Colonic mucosa (tissue), 4 donors: ENCODE measurements around the gene DPM2. TPM values are rescaled to one million over a fixed set of nuclear protein-coding genes. Genes with fewer than 3 reads are reported as not detected.
A peak's percentile ranks its signal among the peaks of the same experiment; 100 is the strongest.

ENCODE experiments used
- DNase-seq: peaks from one replicate; pipeline ENCODE4 v3.0.0-alpha.2; 2020
- H3K27ac ChIP-seq: fragments of 200-600 bp; one replicate; pipeline ENCODE4 v1.8.0; 2021
- H3K27me3 ChIP-seq: fragments of 200-600 bp; one replicate; pipeline ENCODE4 v1.8.0; 2021
- H3K36me3 ChIP-seq: fragments of 200-600 bp; one replicate; pipeline ENCODE4 v1.8.0; 2021
- H3K4me1 ChIP-seq: fragments of 200-600 bp; one replicate; pipeline ENCODE4 v1.8.0; 2021; ENCODE audit warnings: mild to moderate bottlenecking
- H3K4me3 ChIP-seq: fragments of 200-600 bp; one replicate; pipeline ENCODE4 v1.8.0; 2021
- H3K9ac ChIP-seq, 2 donors: one replicate each; pipeline ENCODE4 v1.7.0; 2013; ENCODE audit warnings: control low read depth in 2 of 2, low read depth in 2 of 2, low read length in 2 of 2
- H3K9me3 ChIP-seq: fragments of 200-600 bp; one replicate; pipeline ENCODE4 v1.8.0; 2021
- CTCF ChIP-seq: fragments of 200-600 bp; IDR thresholded peaks from one replicate; pipeline ENCODE4 v1.8.0; 2022; ENCODE audit warnings: antibody characterized with exemption, mild to moderate bottlenecking
- intact Hi-C: fragments of 100-400 bp; cut with DNase I; formaldehyde crosslinking; loops from one replicate; pipeline ENCODE4 v1.14.1; 2022
- total RNA-seq, 2 donors: library from RNA; stranded (reverse); fragmentation: NEBNext Ultra II Directional in 1 of 2; extraction: Animal tissue kit (Norgen Biotek cat#: 25700) in 1 of 2; gene quantifications; one replicate each; pipeline ENCODE4 v1.2.1, GENCODE V29; 2021
- donor health status: healthy.
- donor health status: DM: no; HTN: no; CAD: no.
- donor health status: DM: no; HTN: no; CAD: no.

DPM2 gene
- total RNA-seq, 2 donors from 2014 or later, result 25.7 to 38.9 TPM

- H3K27me3 ChIP-seq, result no peaks in the 10 kb centered on the region
- H3K4me1 ChIP-seq, result peaks cover 42% of the 10 kb centered on the region
- intact Hi-C loops, result no loop called here
- no peaks in the 10 kb centered on the region for H3K9me3 ChIP-seq
- no peaks in the 10 kb centered on the region for H3K36me3 ChIP-seq
- H3K9ac ChIP-seq, result peak overlapping the region; percentile 93 to 97
- peak overlapping the region; percentile 83 for H3K4me3 ChIP-seq
- TF ChIP-seq CTCF, result no peak
- H3K27ac ChIP-seq, result peak overlapping the region; percentile 96
- peak; percentile 74 for DNase-seq
Observed at GRCh38 chr9:127977884-127978647, 40.4 kb upstream of the DPM2 start.

DNA sequence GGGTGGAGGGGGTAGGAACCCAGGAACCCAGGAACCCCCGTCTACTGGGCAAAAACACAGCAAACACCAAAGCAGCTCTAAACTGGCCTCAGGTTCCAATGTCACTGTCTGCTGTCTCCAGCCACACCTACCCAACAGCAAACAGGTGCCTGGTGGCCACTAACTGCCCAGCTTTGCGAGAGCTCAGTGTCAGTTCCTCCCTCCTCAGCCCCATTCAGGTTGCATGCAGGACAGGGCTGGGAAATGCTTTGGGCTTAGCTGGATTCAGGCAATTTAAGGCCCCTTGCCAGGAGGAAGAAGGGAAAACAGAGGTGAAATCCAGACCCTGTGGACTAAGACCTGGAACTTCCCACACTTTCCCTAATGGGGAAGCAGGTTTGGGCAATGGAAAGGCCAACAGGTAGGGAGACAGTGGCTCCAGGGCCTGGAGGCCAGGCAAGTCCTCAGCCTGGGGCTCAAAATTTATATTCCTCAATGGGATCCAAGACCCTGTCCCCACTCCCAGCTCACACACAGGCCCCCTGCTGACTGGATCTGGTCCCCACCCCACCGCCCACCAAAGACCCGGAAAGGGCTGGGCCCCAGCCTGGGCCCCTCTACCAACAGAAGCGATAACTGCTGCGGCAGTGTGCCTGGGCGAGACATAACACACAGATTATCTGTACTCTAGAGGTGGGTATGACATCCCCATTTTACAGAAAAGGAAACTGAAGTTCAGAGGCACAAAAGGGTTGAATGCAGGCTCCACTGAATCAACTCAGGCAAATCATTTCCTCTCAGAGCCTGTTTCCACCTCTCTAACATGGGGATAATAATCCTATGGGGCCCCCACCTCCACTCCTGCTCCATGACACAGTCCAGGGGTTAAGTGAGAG lies 39.6 kb upstream of the DPM2 start:
- Histone ChIP-seq H3K9ac (peak overlapping the region; percentile 93 to 97), H3K27me3 (no peaks in the 10 kb centered on the region), H3K4me1 (peaks cover 44% of the 10 kb centered on the region), H3K27ac (peak overlapping the region; percentile 96), H3K9me3 (no peaks in the 10 kb centered on the region), H3K36me3 (no peaks in the 10 kb centered on the region), H3K4me3 (peak overlapping the region; percentile 83)
- DNase-seq, result peak; percentile 71
- intact Hi-C loops, result no loop called here
- no peak for TF ChIP-seq CTCF

- Histone ChIP-seq H3K4me3 (peak overlapping the region; percentile 83), H3K27ac (peak overlapping the region; percentile 96), H3K36me3 (no peaks in the 10 kb centered on the region), H3K9ac (peak overlapping the region; percentile 40 to 93), H3K9me3 (no peaks in the 10 kb centered on the region), H3K27me3 (no peaks in the 10 kb centered on the region), H3K4me1 (peaks cover 48% of the 10 kb centered on the region)
- TF ChIP-seq CTCF, result no peak
- peak; percentile 82 for DNase-seq
- intact Hi-C loops, result no loop called here
Observed at GRCh38 chr9:127976498-127976897, 38.8 kb upstream of the DPM2 start.

- Histone ChIP-seq H3K27me3 (no peaks in the 10 kb centered on the region), H3K9me3 (no peaks in the 10 kb centered on the region), H3K4me1 (peaks cover 48% of the 10 kb centered on the region), H3K4me3 (no peak overlapping the region), H3K27ac (peak overlapping the region; percentile 96), H3K9ac (peak overlapping the region; percentile 47 to 93), H3K36me3 (no peaks in the 10 kb centered on the region)
- no peak for TF ChIP-seq CTCF
- intact Hi-C loops, result no loop called here
- DNase-seq, result peak; percentile 27
Observed at GRCh38 chr9:127975376-127976315, 38.0 kb upstream of the DPM2 start.
